Measurements from ENCODE around the gene MDM1.

DNA sequence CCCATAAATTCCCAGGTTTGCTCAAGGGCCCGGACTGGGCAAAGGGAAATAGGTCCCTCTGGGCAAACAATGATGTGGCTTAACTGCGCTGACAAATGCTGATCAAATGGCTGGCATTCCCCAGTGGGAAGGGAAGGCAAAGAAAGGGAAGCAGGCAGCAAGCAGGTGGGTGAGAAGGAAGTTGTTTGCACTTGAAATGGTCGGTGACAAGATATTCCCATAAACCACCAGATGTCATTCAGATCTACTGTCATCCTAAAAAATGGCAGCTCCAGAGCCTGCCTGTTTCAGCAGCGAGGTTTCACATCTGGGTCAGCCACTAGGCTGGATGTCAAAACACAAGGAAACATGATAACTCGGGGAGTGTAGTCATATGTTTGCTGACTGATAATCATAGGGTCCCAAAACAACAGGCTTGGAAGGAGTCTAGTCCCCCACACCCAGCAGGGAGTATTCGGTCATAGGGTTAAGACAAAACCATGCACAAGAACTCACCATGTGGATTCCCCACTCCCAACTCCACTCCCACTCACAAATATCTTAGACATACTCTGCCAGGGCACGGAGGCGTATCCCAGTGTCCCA, 37.9 kb upstream of the MDM1 start:
- TF ChIP-seq POLR2A (IDR thresholded peaks at IDR 0.05) (no peak), EP300 (IDR thresholded peaks at IDR 0.05) (no peak), POLR2AphosphoS5 (IDR thresholded peaks at IDR 0.05) (no peak)
- TF ChIP-seq, protein P1, sequence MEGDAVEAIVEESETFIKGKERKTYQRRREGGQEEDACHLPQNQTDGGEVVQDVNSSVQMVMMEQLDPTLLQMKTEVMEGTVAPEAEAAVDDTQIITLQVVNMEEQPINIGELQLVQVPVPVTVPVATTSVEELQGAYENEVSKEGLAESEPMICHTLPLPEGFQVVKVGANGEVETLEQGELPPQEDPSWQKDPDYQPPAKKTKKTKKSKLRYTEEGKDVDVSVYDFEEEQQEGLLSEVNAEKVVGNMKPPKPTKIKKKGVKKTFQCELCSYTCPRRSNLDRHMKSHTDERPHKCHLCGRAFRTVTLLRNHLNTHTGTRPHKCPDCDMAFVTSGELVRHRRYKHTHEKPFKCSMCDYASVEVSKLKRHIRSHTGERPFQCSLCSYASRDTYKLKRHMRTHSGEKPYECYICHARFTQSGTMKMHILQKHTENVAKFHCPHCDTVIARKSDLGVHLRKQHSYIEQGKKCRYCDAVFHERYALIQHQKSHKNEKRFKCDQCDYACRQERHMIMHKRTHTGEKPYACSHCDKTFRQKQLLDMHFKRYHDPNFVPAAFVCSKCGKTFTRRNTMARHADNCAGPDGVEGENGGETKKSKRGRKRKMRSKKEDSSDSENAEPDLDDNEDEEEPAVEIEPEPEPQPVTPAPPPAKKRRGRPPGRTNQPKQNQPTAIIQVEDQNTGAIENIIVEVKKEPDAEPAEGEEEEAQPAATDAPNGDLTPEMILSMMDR (IDR thresholded peaks at IDR 0.05): no peak
